ENCODE measurements around the gene SAMD4B. TPM values are rescaled to one million over a fixed set of nuclear protein-coding genes. Genes with fewer than 3 reads are reported as not detected.
A peak's percentile ranks its signal among the peaks of the same experiment; 100 is the strongest.

The SAMD4B gene
- total and polyA plus RNA-seq, 9 of the 15 experiments (the other 6 are each of a cell fraction or from before 2014, with no cell fraction given): 3.4 to 90.5 (median 38.0) TPM

DNA sequence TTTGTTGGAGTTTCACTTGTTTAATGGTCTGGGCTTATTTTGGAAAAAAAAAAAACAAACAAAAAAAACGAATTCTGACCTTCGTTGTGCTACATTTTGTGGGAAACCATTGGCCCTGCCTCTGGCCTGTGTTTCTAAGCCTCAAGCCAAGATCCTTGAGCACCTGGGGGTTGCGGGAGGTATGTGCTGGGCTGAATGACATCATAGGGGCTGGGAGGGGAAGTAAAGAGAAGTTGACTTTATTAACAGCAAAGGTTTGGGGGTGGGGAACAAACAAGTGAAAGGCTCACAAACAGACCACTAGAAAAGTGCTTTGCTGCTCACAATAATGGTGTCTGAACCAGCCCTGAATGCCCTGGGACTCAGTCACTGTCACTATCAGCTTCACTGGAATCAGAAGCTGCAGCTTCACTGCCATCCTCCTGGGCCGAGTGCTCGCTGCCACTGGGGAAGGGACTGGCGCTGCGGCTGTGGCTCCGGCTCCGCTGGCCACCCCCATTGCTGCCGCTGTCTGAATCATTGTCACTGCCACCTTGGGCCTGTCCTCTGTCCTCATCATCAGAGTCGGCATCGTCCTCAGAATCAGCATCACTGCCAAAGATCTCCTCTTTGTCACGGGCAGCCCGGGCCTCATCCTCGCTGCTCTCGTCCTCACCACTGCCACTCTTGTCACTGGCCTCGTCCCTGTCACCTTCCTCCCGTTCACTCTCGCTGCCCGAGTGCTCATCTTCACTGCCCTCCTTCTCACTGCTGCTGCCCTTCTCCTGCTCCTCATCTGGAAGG, 43.6 kb downstream of the SAMD4B start (continued):
- TF ChIP-seq, protein P1, sequence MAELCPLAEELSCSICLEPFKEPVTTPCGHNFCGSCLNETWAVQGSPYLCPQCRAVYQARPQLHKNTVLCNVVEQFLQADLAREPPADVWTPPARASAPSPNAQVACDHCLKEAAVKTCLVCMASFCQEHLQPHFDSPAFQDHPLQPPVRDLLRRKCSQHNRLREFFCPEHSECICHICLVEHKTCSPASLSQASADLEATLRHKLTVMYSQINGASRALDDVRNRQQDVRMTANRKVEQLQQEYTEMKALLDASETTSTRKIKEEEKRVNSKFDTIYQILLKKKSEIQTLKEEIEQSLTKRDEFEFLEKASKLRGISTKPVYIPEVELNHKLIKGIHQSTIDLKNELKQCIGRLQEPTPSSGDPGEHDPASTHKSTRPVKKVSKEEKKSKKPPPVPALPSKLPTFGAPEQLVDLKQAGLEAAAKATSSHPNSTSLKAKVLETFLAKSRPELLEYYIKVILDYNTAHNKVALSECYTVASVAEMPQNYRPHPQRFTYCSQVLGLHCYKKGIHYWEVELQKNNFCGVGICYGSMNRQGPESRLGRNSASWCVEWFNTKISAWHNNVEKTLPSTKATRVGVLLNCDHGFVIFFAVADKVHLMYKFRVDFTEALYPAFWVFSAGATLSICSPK (IDR thresholded peaks at IDR 0.05; ENCODE audit: borderline replicate concordance): no peak
- TF ChIP-seq XRCC4 (IDR thresholded peaks at IDR 0.05; ENCODE audit: extremely low read depth, insufficient read depth, insufficient read length) (no peak), MCM5 (IDR thresholded peaks at IDR 0.05; ENCODE audit: low read depth) (no peak), POLR2G (IDR thresholded peaks at IDR 0.05; ENCODE audit: low read depth, low read length) (peak; percentile 42), MEF2D (tag; conservative IDR thresholded peaks at IDR 0.05; ENCODE audit: low read depth) (no peak), ZNF263 (CRISPR knock-in tag; IDR thresholded peaks at IDR 0.05; ENCODE audit: borderline replicate concordance) (no peak), SIN3A (IDR thresholded peaks at IDR 0.05; ENCODE audit: borderline replicate concordance in 2 of 2, control insufficient read depth in 1 of 2, low read depth in 2 of 2, low read length in 2 of 2) (no peak), KAT8 (IDR thresholded peaks at IDR 0.05; ENCODE audit: low read depth) (no peak), CREM (IDR thresholded peaks at IDR 0.05; ENCODE audit: low read depth) (no peak), ARNT (IDR thresholded peaks at IDR 0.05) (no peak)
- TF ChIP-seq, protein P2, sequence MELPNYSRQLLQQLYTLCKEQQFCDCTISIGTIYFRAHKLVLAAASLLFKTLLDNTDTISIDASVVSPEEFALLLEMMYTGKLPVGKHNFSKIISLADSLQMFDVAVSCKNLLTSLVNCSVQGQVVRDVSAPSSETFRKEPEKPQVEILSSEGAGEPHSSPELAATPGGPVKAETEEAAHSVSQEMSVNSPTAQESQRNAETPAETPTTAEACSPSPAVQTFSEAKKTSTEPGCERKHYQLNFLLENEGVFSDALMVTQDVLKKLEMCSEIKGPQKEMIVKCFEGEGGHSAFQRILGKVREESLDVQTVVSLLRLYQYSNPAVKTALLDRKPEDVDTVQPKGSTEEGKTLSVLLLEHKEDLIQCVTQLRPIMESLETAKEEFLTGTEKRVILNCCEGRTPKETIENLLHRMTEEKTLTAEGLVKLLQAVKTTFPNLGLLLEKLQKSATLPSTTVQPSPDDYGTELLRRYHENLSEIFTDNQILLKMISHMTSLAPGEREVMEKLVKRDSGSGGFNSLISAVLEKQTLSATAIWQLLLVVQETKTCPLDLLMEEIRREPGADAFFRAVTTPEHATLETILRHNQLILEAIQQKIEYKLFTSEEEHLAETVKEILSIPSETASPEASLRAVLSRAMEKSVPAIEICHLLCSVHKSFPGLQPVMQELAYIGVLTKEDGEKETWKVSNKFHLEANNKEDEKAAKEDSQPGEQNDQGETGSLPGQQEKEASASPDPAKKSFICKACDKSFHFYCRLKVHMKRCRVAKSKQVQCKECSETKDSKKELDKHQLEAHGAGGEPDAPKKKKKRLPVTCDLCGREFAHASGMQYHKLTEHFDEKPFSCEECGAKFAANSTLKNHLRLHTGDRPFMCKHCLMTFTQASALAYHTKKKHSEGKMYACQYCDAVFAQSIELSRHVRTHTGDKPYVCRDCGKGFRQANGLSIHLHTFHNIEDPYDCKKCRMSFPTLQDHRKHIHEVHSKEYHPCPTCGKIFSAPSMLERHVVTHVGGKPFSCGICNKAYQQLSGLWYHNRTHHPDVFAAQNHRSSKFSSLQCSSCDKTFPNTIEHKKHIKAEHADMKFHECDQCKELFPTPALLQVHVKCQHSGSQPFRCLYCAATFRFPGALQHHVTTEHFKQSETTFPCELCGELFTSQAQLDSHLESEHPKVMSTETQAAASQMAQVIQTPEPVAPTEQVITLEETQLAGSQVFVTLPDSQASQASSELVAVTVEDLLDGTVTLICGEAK (IDR thresholded peaks at IDR 0.05): peak; percentile 60; the same call in 1 of the 2 replicates
- TF ChIP-seq, protein P2 (CRISPR knock-in tag; IDR thresholded peaks at IDR 0.05): no peak
- TF ChIP-seq, protein P3, sequence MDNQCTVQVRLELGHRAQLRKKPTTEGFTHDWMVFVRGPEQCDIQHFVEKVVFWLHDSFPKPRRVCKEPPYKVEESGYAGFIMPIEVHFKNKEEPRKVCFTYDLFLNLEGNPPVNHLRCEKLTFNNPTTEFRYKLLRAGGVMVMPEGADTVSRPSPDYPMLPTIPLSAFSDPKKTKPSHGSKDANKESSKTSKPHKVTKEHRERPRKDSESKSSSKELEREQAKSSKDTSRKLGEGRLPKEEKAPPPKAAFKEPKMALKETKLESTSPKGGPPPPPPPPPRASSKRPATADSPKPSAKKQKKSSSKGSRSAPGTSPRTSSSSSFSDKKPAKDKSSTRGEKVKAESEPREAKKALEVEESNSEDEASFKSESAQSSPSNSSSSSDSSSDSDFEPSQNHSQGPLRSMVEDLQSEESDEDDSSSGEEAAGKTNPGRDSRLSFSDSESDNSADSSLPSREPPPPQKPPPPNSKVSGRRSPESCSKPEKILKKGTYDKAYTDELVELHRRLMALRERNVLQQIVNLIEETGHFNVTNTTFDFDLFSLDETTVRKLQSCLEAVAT (IDR thresholded peaks at IDR 0.05): no peak

Measured in K562 (cell line).